ENCODE data around the gene WDR37. TPM values are rescaled to one million over a fixed set of nuclear protein-coding genes. Genes with fewer than 3 reads are reported as not detected.
A peak's percentile ranks its signal among the peaks of the same experiment; 100 is the strongest.

WDR37 gene
- total and polyA plus RNA-seq, 9 of the 15 experiments (the other 6 are each of a cell fraction or from before 2014, with no cell fraction given), result 2.3 to 11.6 (median 6.7) TPM

DNA sequence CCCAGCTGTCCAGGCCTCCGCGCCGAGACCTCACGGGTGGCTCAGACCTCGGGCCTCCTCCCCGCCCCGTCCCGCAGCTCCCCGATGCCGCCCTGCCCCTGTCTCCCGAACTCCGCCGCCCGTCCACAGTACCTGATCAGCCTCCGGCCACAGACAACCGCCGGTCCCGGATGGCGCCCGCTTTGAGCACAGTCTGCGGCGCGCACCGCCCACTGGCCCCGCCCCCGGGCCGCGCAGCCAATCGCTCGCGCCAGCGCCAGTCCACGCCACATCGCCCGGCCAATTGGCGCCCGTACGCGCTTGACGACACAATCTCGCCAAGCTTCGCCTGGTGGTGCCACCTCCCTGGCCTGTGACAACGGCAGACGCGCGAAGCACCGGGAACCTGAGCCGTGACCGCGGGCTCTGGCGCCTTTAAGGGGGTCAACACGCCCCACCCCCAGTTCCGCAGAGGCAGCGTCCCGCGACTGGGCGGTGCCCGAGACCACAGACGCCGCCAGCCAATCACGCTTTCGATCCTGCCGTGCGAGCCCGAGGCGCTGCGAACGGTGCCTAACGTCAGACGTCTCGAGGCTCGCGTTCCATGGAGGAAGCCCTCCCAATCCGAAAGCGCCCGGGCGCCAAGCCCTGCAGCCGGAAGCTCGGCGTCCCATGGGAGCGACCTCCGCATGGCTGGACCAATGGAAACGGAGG lies 7.3 kb upstream of the WDR37 start, which contains the start of gene IDI1 (continued):
- TF ChIP-seq ESRRA (IDR thresholded peaks at IDR 0.05; ENCODE audit: borderline replicate concordance, low read depth), result peak; percentile 84; the same call in 1 of the 2 replicates
- peak; percentile 68; the same call in 1 of the 2 replicates for TF ChIP-seq CREB3L1 (IDR thresholded peaks at IDR 0.05; ENCODE audit: borderline replicate concordance, low read depth)
- TF ChIP-seq ZKSCAN8 (CRISPR knock-in tag; IDR thresholded peaks at IDR 0.05), result no peak
- peak; percentile 68; the same call in 1 of the 2 replicates for TF ChIP-seq NCOA1 (IDR thresholded peaks at IDR 0.05; ENCODE audit: low read depth)
- no peak for TF ChIP-seq GATAD2B (IDR thresholded peaks at IDR 0.05; ENCODE audit: borderline replicate concordance)
- peak; percentile 74 for TF ChIP-seq NEUROD1 (IDR thresholded peaks at IDR 0.05; ENCODE audit: borderline replicate concordance, low read depth, low read length, partially characterized antibody)
- 0 out of 2 replicates have a peak, but pooled peaks have one; percentile 33 for TF ChIP-seq ZNF561 (CRISPR knock-in tag; conservative IDR thresholded peaks at IDR 0.05)
- TF ChIP-seq SNRNP70 (optimal IDR thresholded peaks at IDR 0.05; ENCODE audit: low read depth, low read length), result no peak
- peak; percentile 72 to 83; a peak in 2 of 4 replicates for TF ChIP-seq FOXK2 (conservative IDR thresholded peaks at IDR 0.05 in 1 of 2, IDR thresholded peaks at IDR 0.05 in 1 of 2; ENCODE audit: low read depth in 2 of 2)
- TF ChIP-seq TAF1 (IDR thresholded peaks at IDR 0.05; ENCODE audit: control insufficient read depth, extremely low read depth, insufficient read depth, low read length, severe bottlenecking), result peak; percentile 85
- TF ChIP-seq CBX5 (IDR thresholded peaks at IDR 0.05; ENCODE audit: borderline replicate concordance, low read depth), result no peak
- TF ChIP-seq PHB (CRISPR knock-in tag; IDR thresholded peaks at IDR 0.05), result no peak; the same call in 1 of the 2 replicates
- TF ChIP-seq BRCA1 (IDR thresholded peaks at IDR 0.05), result no peak
- TF ChIP-seq BRCA1 (CRISPR knock-in tag; IDR thresholded peaks at IDR 0.05), result no peak
- TF ChIP-seq SIN3B (IDR thresholded peaks at IDR 0.05; ENCODE audit: low read depth), result peak; percentile 29; the same call in 1 of the 2 replicates
- 0 out of 2 replicates have a peak, but pooled peaks have one; percentile 9 for TF ChIP-seq ZNF436 (CRISPR knock-in tag; IDR thresholded peaks at IDR 0.05)
- peak; percentile 96 for TF ChIP-seq CTBP1 (IDR thresholded peaks at IDR 0.05; ENCODE audit: borderline replicate concordance)
- TF ChIP-seq TEAD4 (IDR thresholded peaks at IDR 0.05; ENCODE audit: low read length), result peak; percentile 14; the same call in 1 of the 2 replicates
- no peak for TF ChIP-seq TEAD4 (CRISPR knock-in tag; IDR thresholded peaks at IDR 0.05; ENCODE audit: borderline replicate concordance)
- 0 out of 2 replicates have a peak, but pooled peaks have one; percentile 28 for TF ChIP-seq FOXJ2 (tag; IDR thresholded peaks at IDR 0.05)
- TF ChIP-seq, protein P1, sequence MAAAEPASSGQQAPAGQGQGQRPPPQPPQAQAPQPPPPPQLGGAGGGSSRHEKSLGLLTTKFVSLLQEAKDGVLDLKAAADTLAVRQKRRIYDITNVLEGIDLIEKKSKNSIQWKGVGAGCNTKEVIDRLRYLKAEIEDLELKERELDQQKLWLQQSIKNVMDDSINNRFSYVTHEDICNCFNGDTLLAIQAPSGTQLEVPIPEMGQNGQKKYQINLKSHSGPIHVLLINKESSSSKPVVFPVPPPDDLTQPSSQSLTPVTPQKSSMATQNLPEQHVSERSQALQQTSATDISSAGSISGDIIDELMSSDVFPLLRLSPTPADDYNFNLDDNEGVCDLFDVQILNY (CRISPR knock-in tag; IDR thresholded peaks at IDR 0.05), result no peak
- TF ChIP-seq TAL1 (IDR thresholded peaks at IDR 0.05), result no peak
- TF ChIP-seq TFAP4 (CRISPR knock-in tag; IDR thresholded peaks at IDR 0.05; ENCODE audit: borderline replicate concordance), result peak; percentile 71
- TF ChIP-seq JUND (IDR thresholded peaks at IDR 0.05; ENCODE audit: borderline replicate concordance, low read depth, low read length), result peak; percentile 3; the same call in 1 of the 2 replicates
- peak; percentile 2; the same call in 1 of the 3 replicates for TF ChIP-seq JUND (tag; IDR thresholded peaks at IDR 0.05; ENCODE audit: borderline replicate concordance, low read depth, low read length)
- peak; percentile 79 for TF ChIP-seq NFYB (IDR thresholded peaks at IDR 0.05; ENCODE audit: extremely low read depth, insufficient read length)
- no peak for TF ChIP-seq ZBTB17 (CRISPR knock-in tag; IDR thresholded peaks at IDR 0.05)

Measured in K562 (cell line).